Ectodermal cell (in vitro differentiated cells): ENCODE data around the gene GPR25.

Source experiments
- H3K27ac ChIP-seq: 2 replicates; pipeline ENCODE4 v1.7.0; 2013; ENCODE audit warnings: mild to moderate bottlenecking, low read depth, low read length; ENCODE audit not compliant: insufficient read depth, poor library complexity, severe bottlenecking
- H3K27me3 ChIP-seq: 2 replicates; pipeline ENCODE4 v1.7.0; 2013; ENCODE audit warnings: mild to moderate bottlenecking, low read length; ENCODE audit not compliant: insufficient read depth, control insufficient read depth, poor library complexity, severe bottlenecking
- H3K36me3 ChIP-seq: one replicate; pipeline ENCODE4 v1.7.0; 2013; ENCODE audit warnings: low read length; ENCODE audit not compliant: control insufficient read depth, insufficient read depth
- H3K4me1 ChIP-seq: one replicate; pipeline ENCODE4 v1.7.0; 2013; ENCODE audit warnings: low read length; ENCODE audit not compliant: control insufficient read depth, insufficient read depth
- H3K4me3 ChIP-seq: 2 replicates; pipeline ENCODE4 v1.7.0; 2013; ENCODE audit warnings: low read depth, low read length, control low read depth; ENCODE audit not compliant: insufficient read depth
- H3K9me3 ChIP-seq: 2 replicates; pipeline ENCODE4 v1.7.0; 2013; ENCODE audit warnings: mild to moderate bottlenecking, low read length, moderate library complexity; ENCODE audit not compliant: control insufficient read depth
- WGBS, 2 experiments: methylation state at CpG; one replicate each; pipeline ENCODE4 v1.1.7; 2013; ENCODE audit warnings: missing lambda C conversion rate in 2 of 2; 5-methylcytosine and 5-hydroxymethylcytosine counted together

The GPR25 gene

GRCh38 chr1:200899954-200900867 lies 27.4 kb downstream of the GPR25 start:
- peaks cover 45% of the 10 kb centered on the region for H3K36me3 ChIP-seq
- no peak overlapping the region for H3K27ac ChIP-seq
- H3K4me1 ChIP-seq, result peaks cover 15% of the 10 kb centered on the region
- WGBS, 2 experiments, result 94 to 96% methylated on average over 16 of the region's 16 CpGs
- H3K9me3 ChIP-seq, result no peaks in the 10 kb centered on the region
- H3K4me3 ChIP-seq, result no peak overlapping the region
- no peaks in the 10 kb centered on the region for H3K27me3 ChIP-seq

GRCh38 chr1:200900877-200901276 lies 28.1 kb downstream of the GPR25 start:
- WGBS, 2 experiments, result 94 to 95% methylated on average over 17 of the region's 17 CpGs
- H3K9me3 ChIP-seq, result no peaks in the 10 kb centered on the region
- H3K27me3 ChIP-seq, result no peaks in the 10 kb centered on the region
- H3K27ac ChIP-seq, result no peak overlapping the region
- H3K4me3 ChIP-seq, result no peak overlapping the region
- peaks cover 47% of the 10 kb centered on the region for H3K36me3 ChIP-seq
- H3K4me1 ChIP-seq, result peaks cover 8% of the 10 kb centered on the region

GRCh38 chr1:200901350-200901749 lies 28.6 kb downstream of the GPR25 start:
- Histone ChIP-seq H3K27me3 (no peaks in the 10 kb centered on the region), H3K36me3 (peaks cover 49% of the 10 kb centered on the region), H3K27ac (no peak overlapping the region), H3K9me3 (no peaks in the 10 kb centered on the region), H3K4me1 (peaks cover 5% of the 10 kb centered on the region), H3K4me3 (no peak overlapping the region)
- WGBS, 2 experiments, result 95% methylated on average over 5 of the region's 5 CpGs

- Histone ChIP-seq H3K36me3 (peaks cover 49% of the 10 kb centered on the region), H3K9me3 (no peaks in the 10 kb centered on the region), H3K4me3 (no peak overlapping the region), H3K4me1 (no peaks in the 10 kb centered on the region), H3K27ac (no peak overlapping the region), H3K27me3 (no peaks in the 10 kb centered on the region)
- WGBS, 2 experiments, result 90 to 92% methylated on average over 8 of the region's 8 CpGs
Observed at GRCh38 chr1:200901796-200902444, 29.1 kb downstream of the GPR25 start.

- H3K27ac ChIP-seq, result no peak overlapping the region
- WGBS, 2 experiments, result 97 to 98% methylated on average over 4 to 5 of the region's 5 CpGs
- H3K4me3 ChIP-seq, result no peak overlapping the region
- no peaks in the 10 kb centered on the region for H3K4me1 ChIP-seq
- no peaks in the 10 kb centered on the region for H3K9me3 ChIP-seq
- no peaks in the 10 kb centered on the region for H3K27me3 ChIP-seq
- H3K36me3 ChIP-seq, result peaks cover 61% of the 10 kb centered on the region
Observed at GRCh38 chr1:200903793-200904192, 31.0 kb downstream of the GPR25 start.

- Histone ChIP-seq H3K27ac (no peak overlapping the region), H3K4me3 (no peak overlapping the region), H3K4me1 (no peaks in the 10 kb centered on the region), H3K27me3 (no peaks in the 10 kb centered on the region), H3K36me3 (peaks cover 61% of the 10 kb centered on the region), H3K9me3 (no peaks in the 10 kb centered on the region)
Observed at GRCh38 chr1:200904772-200905171, 32.0 kb downstream of the GPR25 start.

- 84 to 86% methylated on average over 3 to 4 of the region's 4 CpGs for WGBS, 2 experiments
- no peaks in the 10 kb centered on the region for H3K9me3 ChIP-seq
- peaks cover 58% of the 10 kb centered on the region for H3K36me3 ChIP-seq
- no peaks in the 10 kb centered on the region for H3K4me1 ChIP-seq
- H3K4me3 ChIP-seq, result no peak overlapping the region
- H3K27ac ChIP-seq, result no peak overlapping the region
- H3K27me3 ChIP-seq, result no peaks in the 10 kb centered on the region
Observed at GRCh38 chr1:200905411-200906052, 32.8 kb downstream of the GPR25 start.

- Histone ChIP-seq H3K4me3 (no peak overlapping the region), H3K36me3 (peaks cover 56% of the 10 kb centered on the region), H3K27me3 (no peaks in the 10 kb centered on the region), H3K9me3 (no peaks in the 10 kb centered on the region), H3K4me1 (no peaks in the 10 kb centered on the region), H3K27ac (no peak overlapping the region)
- WGBS, 2 experiments, result 98 to 100% methylated on average over 2 of the region's 2 CpGs
Observed at GRCh38 chr1:200906491-200906890, 33.7 kb downstream of the GPR25 start.

- H3K9me3 ChIP-seq, result no peaks in the 10 kb centered on the region
- no peak overlapping the region for H3K4me3 ChIP-seq
- H3K27me3 ChIP-seq, result no peaks in the 10 kb centered on the region
- peaks cover 52% of the 10 kb centered on the region for H3K36me3 ChIP-seq
- H3K27ac ChIP-seq, result no peak overlapping the region
- no peaks in the 10 kb centered on the region for H3K4me1 ChIP-seq
- 88 to 94% methylated on average over 5 of the region's 5 CpGs for WGBS, 2 experiments
Observed at GRCh38 chr1:200907611-200908097, 34.9 kb downstream of the GPR25 start.
